GM18868 (cell line): Measurements from ENCODE around the gene SLC30A7.
"Not testable (repeated sequence)": the region's sequence is repeated elsewhere in the genome, so short reads cannot be mapped to it uniquely, and the experiment has no call there.

Experiments used
- ATAC-seq: cut with Tn5 transposase; IDR thresholded peaks from one replicate; pipeline ENCODE4 v1.9.1; 2021; ENCODE audit warnings: mild to moderate bottlenecking, moderate library complexity; ENCODE audit not compliant: unreplicated experiment

Gene SLC30A7

GRCh38 chr1:100936194-100936967, 40.5 kb downstream of the SLC30A7 start:
- no peak for ATAC-seq

GRCh38 chr1:100941098-100941527, 45.2 kb downstream of the SLC30A7 start:
- ATAC-seq = no peak

- no peak for ATAC-seq
These were observed 45.8 kb downstream of the SLC30A7 start for GRCh38 chr1:100941580-100942216.

GRCh38 chr1:100942304-100943046, 46.6 kb downstream of the SLC30A7 start:
- no peak for ATAC-seq

GRCh38 chr1:100943533-100943932, 47.6 kb downstream of the SLC30A7 start:
- ATAC-seq = no peak

- ATAC-seq = not testable (repeated sequence)
These were observed 50.2 kb downstream of the SLC30A7 start for GRCh38 chr1:100946064-100946463.

GRCh38 chr1:100947816-100948215, 51.9 kb downstream of the SLC30A7 start:
- not testable (repeated sequence) for ATAC-seq

GRCh38 chr1:100948721-100949405, 53.0 kb downstream of the SLC30A7 start:
- ATAC-seq = not testable (repeated sequence)

- peak; percentile 93 for ATAC-seq
These were observed 53.7 kb downstream of the SLC30A7 start for GRCh38 chr1:100949515-100950158.

GRCh38 chr1:100950337-100950736, 54.4 kb downstream of the SLC30A7 start:
- ATAC-seq = no peak

GRCh38 chr1:100950781-100951180, 54.9 kb downstream of the SLC30A7 start:
- no peak for ATAC-seq

- ATAC-seq = no peak
These were observed 56.3 kb downstream of the SLC30A7 start for GRCh38 chr1:100952104-100952745.

- ATAC-seq = not testable (repeated sequence)
These were observed 57.1 kb downstream of the SLC30A7 start for GRCh38 chr1:100952970-100953369.

- no peak for ATAC-seq
These were observed 58.3 kb downstream of the SLC30A7 start for GRCh38 chr1:100953960-100954730.

GRCh38 chr1:100955322-100955721, 59.4 kb downstream of the SLC30A7 start:
- ATAC-seq = no peak

- ATAC-seq = no peak
These were observed 63.7 kb downstream of the SLC30A7 start for GRCh38 chr1:100959502-100960060.

GRCh38 chr1:100960098-100960497, 64.2 kb downstream of the SLC30A7 start:
- ATAC-seq = no peak

- ATAC-seq = no peak
These were observed 72.7 kb downstream of the SLC30A7 start for GRCh38 chr1:100968621-100969020.

- ATAC-seq = no peak
These were observed 73.4 kb downstream of the SLC30A7 start for GRCh38 chr1:100969327-100969726.
